GM19324 (cell line): ENCODE results near the gene MIEF2.
A peak's percentile ranks its signal among the peaks of the same experiment; 100 is the strongest.

Experiments
- ATAC-seq: cut with Tn5 transposase; IDR thresholded peaks from one replicate; pipeline ENCODE4 v1.9.1; 2021; ENCODE audit warnings: mild to moderate bottlenecking, moderate library complexity; ENCODE audit not compliant: unreplicated experiment, low FRiP score

MIEF2 gene

GRCh38 chr17:18254888-18255649 is 5.4 kb upstream of the MIEF2 start:
- ATAC-seq = no peak

DNA sequence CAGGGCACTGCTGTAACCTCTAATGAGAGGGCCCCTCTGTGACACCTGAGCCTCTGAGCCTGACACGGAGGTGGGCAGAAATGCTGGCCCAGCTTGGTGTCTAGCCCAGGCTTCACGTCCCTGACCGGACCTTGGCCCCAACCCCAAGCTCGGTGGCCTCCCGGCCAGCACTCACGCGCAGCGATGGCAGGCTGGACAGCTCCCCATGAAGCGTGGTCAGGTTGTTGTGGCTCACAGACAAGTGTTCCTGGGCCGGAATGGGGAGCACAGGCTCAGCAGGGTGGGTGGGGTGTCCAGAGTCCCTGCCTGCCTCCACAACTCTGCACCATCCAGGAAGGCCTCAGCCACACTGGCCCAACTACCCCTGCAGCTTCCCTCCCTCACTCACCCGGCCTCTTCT is 4.1 kb upstream of the MIEF2 start:
- ATAC-seq = no peak

- ATAC-seq = no peak
These were observed 3.7 kb upstream of the MIEF2 start for GRCh38 chr17:18256776-18257175.

- no peak for ATAC-seq
These were observed 3.0 kb upstream of the MIEF2 start for GRCh38 chr17:18257268-18257981.

DNA sequence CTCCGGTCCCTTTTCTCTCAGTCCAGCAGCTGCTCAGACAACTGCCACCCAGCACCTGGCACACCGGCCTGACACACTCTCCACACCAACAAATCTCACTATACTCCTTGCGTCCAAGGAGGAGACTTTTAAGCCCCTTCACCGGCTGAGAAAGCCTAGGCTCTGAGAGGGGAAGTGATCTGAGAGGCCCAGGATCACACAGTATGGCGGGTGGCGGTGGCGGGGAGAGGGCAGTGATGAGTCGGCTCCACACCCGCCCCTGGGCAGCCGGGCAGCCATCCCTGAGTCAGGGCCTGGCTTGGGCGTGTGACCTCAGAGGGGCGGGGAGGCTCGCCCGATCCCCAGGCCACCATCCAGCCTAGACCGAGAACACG is 2.5 kb upstream of the MIEF2 start:
- ATAC-seq = peak; percentile 14

DNA sequence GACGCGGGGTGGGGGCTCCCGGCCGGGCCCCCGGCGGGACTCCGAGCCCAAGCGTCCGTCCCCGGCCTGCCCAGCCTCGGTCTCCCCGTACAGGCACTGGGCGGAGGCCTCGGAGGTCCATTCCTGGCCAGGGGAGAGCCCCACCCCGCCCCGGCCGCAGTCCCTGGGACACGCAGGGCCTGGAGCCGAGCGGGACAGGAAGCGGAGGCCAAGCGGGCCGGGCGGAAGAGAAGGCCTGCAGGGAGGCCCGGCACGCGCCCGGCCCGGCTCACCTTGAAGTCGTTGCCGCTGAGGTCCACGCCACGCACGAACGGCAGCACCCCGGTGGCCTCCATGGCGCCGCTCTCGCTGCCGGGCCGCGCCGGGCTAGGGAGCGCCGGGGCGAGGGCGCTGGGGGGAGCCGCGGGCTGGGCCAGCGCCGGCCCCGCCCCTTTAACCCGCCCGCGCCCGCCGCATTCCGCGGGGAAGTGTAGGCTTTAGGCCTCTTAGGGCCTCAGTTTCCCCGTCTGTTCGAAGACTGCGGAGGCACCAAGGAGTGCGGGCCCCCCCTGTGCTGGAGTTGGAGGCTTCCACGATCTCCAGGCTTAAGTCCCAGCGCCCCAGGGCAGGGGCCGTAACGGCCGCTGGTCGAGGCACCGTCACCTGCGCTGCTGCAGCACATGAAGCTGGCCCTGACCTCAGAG is 2.0 kb upstream of the MIEF2 start, which contains the start of gene FLII:
TSS of gene FLII (minus strand) at position 383 of the 683 bp plus-strand sequence. CDS start at position 335, 48 bp downstream.
- ATAC-seq = peak; percentile 34

- ATAC-seq = no peak
These were observed 686 bp upstream of the MIEF2 start for GRCh38 chr17:18259621-18260331.

DNA sequence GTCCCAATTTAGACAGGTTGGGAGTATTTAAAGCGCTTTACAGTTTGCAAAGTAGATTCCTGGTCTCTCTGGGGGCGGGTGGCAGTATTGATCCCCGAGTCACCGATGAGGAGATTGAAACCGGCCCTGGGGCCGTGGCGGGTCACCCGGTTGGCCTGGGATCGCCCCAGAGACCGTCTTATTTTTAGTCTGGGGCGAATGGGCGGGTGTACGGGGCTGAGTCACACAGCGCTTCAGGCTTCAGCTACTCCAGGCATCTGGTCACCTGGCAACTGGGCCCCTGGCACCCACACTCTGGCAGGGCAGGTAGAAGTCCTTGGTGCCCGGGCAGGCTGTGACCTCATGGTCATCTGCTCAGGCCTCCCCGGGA is 669 bp downstream of the MIEF2 start:
- no peak for ATAC-seq

DNA sequence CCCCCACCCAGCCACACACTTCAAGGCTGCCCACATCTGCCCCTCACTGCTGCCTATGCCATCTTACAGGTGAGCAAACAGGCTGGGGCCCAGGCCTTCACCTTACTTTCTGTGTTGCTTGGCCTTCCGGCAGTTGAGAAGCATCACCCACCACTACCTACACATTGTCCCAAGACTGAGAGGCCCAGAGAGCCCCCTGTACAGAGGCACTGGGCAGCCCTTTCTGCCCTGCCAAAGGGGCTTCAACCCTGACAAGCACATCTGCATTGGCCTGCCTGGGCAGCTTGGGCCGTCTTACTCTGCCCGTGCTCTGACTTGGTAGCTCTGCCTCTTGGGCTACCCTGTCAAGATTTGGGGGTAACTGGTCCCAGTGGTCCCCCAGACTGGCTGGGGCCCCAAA is 1.2 kb downstream of the MIEF2 start:
- no peak for ATAC-seq

GRCh38 chr17:18262111-18262510 is 1.6 kb downstream of the MIEF2 start:
- ATAC-seq = no peak

- no peak for ATAC-seq
These were observed 2.2 kb downstream of the MIEF2 start for GRCh38 chr17:18262641-18263040.

DNA sequence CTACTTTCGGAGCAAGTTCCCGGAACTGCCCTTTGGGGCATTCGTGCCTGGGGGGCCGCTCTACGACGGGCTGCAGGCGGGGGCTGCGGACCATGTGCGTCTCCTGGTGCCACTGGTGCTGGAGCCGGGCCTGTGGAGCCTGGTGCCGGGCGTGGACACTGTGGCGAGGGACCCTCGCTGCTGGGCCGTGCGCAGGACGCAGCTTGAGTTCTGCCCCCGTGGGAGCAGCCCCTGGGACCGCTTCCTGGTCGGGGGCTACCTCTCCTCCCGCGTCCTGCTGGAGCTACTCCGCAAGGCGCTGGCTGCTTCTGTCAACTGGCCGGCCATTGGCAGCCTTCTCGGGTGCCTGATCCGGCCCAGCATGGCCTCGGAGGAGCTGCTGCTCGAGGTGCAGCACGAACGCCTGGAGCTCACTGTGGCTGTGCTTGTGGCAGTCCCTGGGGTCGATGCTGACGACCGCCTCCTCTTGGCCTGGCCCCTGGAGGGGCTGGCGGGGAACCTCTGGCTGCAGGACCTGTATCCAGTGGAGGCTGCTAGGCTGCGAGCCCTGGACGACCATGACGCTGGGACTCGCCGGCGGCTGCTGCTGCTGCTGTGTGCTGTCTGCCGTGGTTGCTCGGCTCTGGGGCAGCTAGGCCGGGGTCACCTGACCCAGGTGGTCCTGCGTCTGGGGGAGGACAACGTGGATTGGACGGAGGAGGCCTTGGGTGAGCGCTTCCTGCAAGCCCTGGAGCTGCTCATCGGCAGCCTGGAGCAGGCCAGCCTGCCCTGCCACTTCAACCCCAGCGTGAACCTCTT is 3.6 kb downstream of the MIEF2 start:
- ATAC-seq = no peak

- no peak for ATAC-seq
These were observed 6.9 kb downstream of the MIEF2 start for GRCh38 chr17:18267366-18267765.

- ATAC-seq = no peak
These were observed 7.7 kb downstream of the MIEF2 start for GRCh38 chr17:18267927-18268711.

DNA sequence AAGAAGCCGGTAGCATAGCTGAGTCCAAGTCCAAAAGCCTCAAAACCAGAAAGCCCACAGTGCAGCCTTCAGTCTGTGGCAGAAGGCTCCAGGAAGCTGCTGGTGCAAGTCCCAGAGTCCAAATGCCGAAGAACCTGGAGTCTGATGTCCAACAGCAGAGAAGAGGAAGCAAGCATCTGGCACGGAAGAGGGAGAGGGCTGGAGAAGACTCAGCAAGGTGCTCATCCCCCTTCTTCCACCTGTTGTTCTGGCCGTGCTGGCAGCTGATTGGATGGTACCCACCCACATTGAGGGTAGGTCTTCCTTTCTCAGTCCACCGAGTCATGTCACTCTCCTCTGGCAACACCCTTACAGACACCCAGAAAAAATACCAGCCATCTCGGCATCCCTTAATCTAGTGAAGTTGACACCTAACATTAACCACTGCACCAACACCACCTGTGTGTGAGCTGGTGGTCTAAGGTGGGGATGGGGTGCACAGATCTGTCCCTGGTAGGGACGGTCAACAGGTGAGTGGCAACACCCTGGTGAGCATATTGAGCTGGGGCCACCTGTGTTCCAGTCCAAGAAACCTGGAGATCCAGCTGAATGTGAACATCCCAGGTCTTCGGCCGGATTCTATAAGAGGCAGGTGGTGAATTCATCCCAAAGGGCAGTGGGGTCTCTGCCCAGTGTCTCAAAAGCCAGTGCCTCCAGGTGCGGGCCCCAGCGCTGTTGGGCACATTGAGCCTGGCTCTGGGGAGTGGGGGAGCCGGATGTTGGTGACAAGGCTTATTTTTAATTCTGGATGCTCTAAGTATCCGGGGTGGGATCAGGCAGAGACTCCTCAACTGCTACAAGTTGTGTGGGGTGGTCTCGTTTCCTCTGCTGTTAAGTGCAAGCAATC is 9.8 kb downstream of the MIEF2 start:
- no peak for ATAC-seq

- no peak for ATAC-seq
These were observed 16.6 kb downstream of the MIEF2 start for GRCh38 chr17:18277076-18277475.

DNA sequence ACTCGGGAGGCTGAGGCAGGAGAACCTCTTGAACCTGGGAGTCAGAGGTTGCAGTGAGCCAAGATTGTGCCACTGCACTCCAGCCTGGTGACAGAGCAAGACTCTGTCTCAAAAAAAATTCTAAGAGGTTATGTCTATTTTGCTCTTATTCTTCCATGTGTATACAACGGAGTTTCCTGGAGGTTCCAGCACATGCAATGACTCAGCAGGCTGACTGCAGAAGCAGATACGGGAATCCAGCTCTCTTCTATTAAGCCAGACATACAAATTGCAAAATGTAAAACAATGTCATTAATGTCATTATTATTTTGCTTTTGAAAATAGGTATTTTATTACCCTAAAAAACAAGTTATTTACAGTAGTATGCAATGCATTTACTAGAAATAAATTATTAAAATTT is 18.4 kb downstream of the MIEF2 start:
- ATAC-seq = no peak

DNA sequence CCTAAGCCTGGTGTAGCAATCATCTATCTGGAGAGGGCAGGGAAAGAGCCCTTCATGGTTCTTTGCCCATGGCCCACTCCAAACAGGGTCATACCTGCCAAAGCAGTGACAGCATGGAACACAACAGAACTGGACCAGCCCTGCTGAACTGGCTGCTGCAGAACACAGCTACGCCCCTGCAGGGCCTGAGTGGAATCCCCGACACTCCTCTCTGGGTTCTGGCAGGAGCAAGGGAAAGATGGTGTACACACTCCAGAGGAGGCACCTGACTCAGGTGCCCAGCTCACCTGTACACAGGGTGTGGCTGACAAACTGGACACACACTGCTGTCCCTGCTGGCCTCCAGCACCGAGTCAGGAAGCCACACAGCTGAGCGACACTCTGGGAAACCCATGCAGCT is 19.8 kb downstream of the MIEF2 start:
- no peak for ATAC-seq
